HFF-Myc (cell line): Measurements from ENCODE around the gene NBEAL1.
"Not testable (repeated sequence)": the region's sequence is repeated elsewhere in the genome, so short reads cannot be mapped to it uniquely, and the experiment has no call there.

Experiments
- DNase-seq: peaks from one replicate; pipeline ENCODE4 v3.0.0-alpha.2; 2011; ENCODE audit warnings: low read depth; ENCODE audit errors: extremely low read depth
- H3K4me3 ChIP-seq: replicated peaks from 2 replicates; pipeline ENCODE4 v1.5.1; 2011; ENCODE audit warnings: low read depth, mild to moderate bottlenecking, control low read depth, low read length
- TF ChIP-seq, protein P1 (sequence below): IDR thresholded peaks from 2 replicates; pipeline ENCODE4 v1.5.1; 2012; ENCODE audit warnings: mild to moderate bottlenecking, low read depth, low read length, control low read depth; ENCODE audit errors: missing control alignments

NBEAL1 gene

DNA sequence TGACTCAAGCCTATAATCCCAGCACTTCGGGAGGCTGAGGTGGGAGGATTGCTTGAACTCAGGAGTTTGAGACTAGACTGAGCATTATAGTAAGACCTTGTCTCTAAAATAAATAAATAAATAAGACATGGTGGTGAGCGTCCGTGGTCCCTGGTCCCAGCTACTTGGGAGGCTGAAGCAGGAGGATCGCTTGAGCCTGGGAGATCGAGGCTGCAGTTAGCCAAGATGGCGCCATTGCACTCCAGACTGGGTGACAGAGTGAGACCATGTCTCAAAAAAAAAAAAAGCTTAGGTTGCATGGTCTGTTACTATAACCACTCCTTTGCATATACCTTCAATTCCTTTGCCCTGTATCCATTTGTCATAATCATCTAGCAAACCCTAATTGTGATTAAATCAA is 227.8 kb downstream of the NBEAL1 start:
- H3K4me3 ChIP-seq, result no peak overlapping the region
- TF ChIP-seq, protein P1, sequence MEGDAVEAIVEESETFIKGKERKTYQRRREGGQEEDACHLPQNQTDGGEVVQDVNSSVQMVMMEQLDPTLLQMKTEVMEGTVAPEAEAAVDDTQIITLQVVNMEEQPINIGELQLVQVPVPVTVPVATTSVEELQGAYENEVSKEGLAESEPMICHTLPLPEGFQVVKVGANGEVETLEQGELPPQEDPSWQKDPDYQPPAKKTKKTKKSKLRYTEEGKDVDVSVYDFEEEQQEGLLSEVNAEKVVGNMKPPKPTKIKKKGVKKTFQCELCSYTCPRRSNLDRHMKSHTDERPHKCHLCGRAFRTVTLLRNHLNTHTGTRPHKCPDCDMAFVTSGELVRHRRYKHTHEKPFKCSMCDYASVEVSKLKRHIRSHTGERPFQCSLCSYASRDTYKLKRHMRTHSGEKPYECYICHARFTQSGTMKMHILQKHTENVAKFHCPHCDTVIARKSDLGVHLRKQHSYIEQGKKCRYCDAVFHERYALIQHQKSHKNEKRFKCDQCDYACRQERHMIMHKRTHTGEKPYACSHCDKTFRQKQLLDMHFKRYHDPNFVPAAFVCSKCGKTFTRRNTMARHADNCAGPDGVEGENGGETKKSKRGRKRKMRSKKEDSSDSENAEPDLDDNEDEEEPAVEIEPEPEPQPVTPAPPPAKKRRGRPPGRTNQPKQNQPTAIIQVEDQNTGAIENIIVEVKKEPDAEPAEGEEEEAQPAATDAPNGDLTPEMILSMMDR, result no peak
- DNase-seq, result no peak

DNA sequence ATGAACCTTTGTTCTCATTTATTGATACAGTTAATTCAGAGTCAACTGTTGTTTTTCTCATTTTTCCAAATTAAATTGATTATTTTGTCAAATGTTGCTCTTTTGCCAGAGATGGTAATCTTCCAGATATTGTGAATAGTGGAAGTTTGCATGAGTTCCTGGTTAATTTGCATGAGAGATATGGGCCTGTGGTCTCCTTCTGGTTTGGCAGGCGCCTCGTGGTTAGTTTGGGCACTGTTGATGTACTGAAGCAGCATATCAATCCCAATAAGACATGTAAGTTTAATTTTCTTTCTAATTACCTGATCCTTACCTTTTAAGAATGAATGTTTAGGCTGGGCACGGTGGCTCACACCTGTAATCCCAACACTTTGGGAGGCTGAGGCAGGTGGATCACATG is 232.0 kb downstream of the NBEAL1 start:
- no peak overlapping the region for H3K4me3 ChIP-seq
- TF ChIP-seq, protein P1, result no peak
- DNase-seq, result no peak

- H3K4me3 ChIP-seq, result no peak overlapping the region
- no peak for DNase-seq
- TF ChIP-seq, protein P1, result no peak
Observed at GRCh38 chr2:203252818-203253217, 238.1 kb downstream of the NBEAL1 start.

GRCh38 chr2:203253422-203254095 is 238.9 kb downstream of the NBEAL1 start:
- DNase-seq, H3K4me3 ChIP-seq: not testable (repeated sequence)

- no peak overlapping the region for H3K4me3 ChIP-seq
- DNase-seq, result no peak
- TF ChIP-seq, protein P1, result no peak
Observed at GRCh38 chr2:203261326-203262159, 246.9 kb downstream of the NBEAL1 start.
